ENCODE measurements around the gene ARID1B. TPM values are rescaled to one million over a fixed set of nuclear protein-coding genes. Genes with fewer than 3 reads are reported as not detected.
A peak's percentile ranks its signal among the peaks of the same experiment; 100 is the strongest.

ARID1B gene
- total RNA-seq, 4 donors from 2014 or later = 70.5 to 135 (median 78.2) TPM

GRCh38 chr6:157019115-157019641, 242.0 kb downstream of the ARID1B start:
- ATAC-seq (ENCODE audit: low FRiP score) = no peak
- no peak for TF ChIP-seq CTCF (IDR thresholded peaks at IDR 0.05)
- DNase-seq (ENCODE audit: low spot score) = no peak

DNA sequence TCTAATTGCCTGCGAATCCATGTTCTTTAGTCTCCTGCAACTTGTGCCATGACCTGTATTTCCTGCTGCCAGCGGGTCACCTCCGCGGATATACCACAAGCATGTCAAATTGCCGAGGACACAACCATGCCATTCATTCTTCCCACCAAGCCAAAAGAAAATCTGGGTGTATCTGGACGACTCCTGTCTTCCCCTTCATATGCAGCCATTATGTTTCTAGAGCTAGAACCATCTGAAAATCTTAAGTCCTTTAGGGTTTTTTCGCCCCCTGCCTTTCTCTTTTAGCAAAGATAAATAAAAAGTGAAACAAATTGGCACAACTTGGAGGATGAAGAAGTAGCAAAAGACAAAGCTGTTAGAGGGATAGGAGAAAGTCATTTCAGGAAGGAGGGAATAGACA, 242.6 kb downstream of the ARID1B start:
- no peak for TF ChIP-seq CTCF (IDR thresholded peaks at IDR 0.05)
- ATAC-seq (ENCODE audit: low FRiP score) (no peak), DNase-seq (ENCODE audit: low spot score) (no peak)

- ATAC-seq (ENCODE audit: low FRiP score) = no peak
- TF ChIP-seq CTCF (IDR thresholded peaks at IDR 0.05) = no peak
- DNase-seq (ENCODE audit: low spot score) = no peak
These were observed 243.2 kb downstream of the ARID1B start for GRCh38 chr6:157020398-157020797.

DNA sequence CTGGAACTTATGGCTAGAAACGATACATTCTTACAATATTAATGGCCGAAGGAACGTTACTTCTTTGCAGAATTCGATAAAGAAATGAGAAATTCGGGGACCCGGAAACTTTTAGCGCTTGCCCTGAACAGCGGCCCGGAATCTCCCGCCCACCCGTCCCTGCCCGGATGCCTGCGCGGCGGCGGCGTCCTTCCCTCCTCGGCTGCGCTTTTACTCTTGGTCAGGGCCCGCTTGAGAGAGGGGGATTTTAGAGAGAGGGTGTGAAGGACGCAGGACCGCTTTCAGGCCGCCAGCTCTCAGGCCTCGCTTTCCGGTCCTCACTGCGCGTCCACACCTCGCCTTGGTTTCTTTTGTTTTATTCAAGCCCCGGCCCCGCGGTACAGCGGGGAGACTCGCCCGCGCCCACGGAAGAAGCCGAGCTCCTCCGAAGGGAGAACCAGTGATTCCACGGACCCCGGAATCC, 243.7 kb downstream of the ARID1B start:
- peak; percentile 45 for ATAC-seq (ENCODE audit: low FRiP score)
- DNase-seq (ENCODE audit: low spot score) = no peak
- no peak for TF ChIP-seq CTCF (IDR thresholded peaks at IDR 0.05)

DNA sequence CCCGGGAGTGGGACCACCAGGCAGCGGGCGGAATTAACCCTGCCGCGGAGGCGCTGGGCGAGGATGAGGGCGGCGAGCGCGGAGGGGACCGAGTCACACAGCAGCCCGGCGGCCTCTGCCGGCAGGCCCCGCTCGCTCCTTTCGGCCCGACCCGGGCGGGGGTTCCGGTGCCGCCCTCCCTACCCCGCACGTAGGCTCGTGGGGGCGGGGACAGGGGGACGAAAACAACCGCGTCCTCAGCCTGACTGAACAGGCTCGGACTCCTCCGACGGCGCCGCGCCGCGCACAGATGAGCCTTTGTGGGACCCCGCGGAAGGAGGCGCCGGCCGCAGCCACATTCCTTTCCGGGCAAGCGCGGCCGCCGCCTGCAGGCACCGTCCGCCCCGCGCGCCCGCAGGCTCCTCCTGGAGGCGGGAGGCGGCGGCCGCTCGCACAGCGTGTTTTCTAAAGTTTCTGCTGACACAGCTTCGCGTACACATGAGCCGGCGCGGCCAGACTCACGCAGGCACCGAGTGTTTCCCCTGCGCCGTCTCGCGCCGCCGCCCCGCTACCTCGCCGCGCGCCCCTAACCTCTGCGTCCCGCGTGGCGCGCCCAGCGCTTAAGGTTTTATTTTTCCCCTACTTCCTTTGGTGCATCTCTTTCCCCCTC, 244.3 kb downstream of the ARID1B start:
- peak; percentile 90 for ATAC-seq (ENCODE audit: low FRiP score)
- DNase-seq (ENCODE audit: low spot score) = peak; percentile 79
- TF ChIP-seq CTCF (IDR thresholded peaks at IDR 0.05) = no peak

DNA sequence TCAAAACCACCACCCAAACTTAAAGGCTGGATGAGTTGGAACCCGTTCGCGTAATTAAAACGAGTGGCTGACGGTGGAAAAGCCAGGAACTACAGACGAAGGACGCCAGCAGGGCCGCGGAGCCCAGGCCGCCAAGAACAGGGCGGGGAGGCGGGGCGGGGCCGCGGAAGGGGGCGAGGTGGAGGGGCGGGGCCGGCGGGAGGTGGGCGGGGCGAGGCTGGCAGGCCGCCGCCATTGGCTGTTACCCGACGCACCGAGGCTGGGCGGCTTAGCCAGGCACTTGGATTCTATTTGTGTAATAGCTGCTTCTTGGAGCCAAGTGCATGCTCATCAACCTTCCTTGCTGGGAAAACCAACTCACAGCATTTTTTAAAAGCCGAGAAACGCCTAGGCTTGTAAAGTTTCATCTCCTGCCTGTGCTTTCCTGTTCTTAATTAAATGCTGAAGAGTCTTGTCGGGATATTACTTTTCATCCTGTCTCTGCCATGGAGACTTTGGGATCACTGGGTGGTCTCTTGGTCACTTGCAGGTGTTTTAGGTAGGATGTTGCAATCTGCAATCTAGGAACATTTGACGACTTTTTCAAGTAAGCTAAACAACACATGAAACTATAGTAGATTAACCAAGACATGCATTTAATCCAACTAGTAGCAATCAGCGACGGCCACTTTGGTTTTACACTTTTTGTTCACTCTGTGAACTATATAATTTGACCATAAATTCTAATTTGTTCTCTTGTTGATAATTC, 245.0 kb downstream of the ARID1B start:
- peak; percentile 90 for ATAC-seq (ENCODE audit: low FRiP score)
- peak; percentile 60 for DNase-seq (ENCODE audit: low spot score)
- TF ChIP-seq CTCF (IDR thresholded peaks at IDR 0.05) = no peak
